ENCODE measurements around the gene DUS1L. TPM values are rescaled to one million over a fixed set of nuclear protein-coding genes. Genes with fewer than 3 reads are reported as not detected.
A peak's percentile ranks its signal among the peaks of the same experiment; 100 is the strongest.

The DUS1L gene
- total RNA-seq, 4 donors from 2014 or later, result 30.2 to 70.6 (median 46.5) TPM

DNA sequence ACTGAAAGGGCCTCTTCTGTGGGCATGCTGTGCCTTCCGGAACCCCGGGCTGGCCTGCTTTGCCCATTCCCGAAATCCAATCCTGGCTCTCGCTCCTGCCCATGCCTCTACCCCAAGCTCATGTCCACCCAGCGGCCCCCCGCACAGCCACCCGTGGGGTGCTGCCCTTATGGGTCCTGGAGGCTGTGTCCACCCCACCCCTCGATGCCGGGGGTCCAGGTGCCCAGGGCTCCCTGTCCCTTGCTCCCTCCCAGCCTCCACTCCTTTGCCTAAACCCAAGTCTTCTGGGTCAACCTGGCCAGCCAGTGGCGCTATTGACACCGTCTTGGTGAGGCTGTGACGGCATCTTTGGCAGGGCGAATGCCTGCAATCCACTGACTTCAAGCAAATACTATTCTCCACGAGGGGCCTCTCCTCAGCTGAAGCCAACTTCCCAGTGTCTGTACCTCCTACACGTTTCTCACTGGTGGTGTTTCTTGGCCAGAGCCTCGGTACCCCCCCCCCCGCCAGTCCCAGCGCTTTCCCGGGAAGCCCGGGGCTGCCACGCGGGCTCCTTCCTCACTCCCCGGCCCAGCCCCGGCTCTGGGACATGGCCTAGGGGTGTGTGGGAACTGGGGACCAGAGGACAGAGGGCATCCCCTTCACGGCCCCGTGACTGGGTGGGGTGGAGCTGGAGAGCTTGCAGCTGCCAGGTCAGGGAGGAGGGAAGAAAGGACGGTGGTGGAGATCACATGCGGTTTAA is 12.2 kb upstream of the DUS1L start:
- Histone ChIP-seq H3K4me1 (no peaks in the 10 kb centered on the region), H3K9me3 (no peaks in the 10 kb centered on the region), H3K27ac (peak overlapping the region; percentile 37 to 52), H3K27me3 (no peaks in the 10 kb centered on the region), H3K36me3 (no peaks in the 10 kb centered on the region), H3K4me3 (no peak overlapping the region)
- intact Hi-C loops (cut with DNase I; ENCODE audit: low total_unique reads), result no loop called here
- peak; percentile 75 to 76 for DNase-seq
- no peak for TF ChIP-seq POLR2A (IDR thresholded peaks at IDR 0.05)
- TF ChIP-seq, protein P1, sequence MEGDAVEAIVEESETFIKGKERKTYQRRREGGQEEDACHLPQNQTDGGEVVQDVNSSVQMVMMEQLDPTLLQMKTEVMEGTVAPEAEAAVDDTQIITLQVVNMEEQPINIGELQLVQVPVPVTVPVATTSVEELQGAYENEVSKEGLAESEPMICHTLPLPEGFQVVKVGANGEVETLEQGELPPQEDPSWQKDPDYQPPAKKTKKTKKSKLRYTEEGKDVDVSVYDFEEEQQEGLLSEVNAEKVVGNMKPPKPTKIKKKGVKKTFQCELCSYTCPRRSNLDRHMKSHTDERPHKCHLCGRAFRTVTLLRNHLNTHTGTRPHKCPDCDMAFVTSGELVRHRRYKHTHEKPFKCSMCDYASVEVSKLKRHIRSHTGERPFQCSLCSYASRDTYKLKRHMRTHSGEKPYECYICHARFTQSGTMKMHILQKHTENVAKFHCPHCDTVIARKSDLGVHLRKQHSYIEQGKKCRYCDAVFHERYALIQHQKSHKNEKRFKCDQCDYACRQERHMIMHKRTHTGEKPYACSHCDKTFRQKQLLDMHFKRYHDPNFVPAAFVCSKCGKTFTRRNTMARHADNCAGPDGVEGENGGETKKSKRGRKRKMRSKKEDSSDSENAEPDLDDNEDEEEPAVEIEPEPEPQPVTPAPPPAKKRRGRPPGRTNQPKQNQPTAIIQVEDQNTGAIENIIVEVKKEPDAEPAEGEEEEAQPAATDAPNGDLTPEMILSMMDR (IDR thresholded peaks at IDR 0.05), result peak in 1 of 4 experiments; percentile 31

DNA sequence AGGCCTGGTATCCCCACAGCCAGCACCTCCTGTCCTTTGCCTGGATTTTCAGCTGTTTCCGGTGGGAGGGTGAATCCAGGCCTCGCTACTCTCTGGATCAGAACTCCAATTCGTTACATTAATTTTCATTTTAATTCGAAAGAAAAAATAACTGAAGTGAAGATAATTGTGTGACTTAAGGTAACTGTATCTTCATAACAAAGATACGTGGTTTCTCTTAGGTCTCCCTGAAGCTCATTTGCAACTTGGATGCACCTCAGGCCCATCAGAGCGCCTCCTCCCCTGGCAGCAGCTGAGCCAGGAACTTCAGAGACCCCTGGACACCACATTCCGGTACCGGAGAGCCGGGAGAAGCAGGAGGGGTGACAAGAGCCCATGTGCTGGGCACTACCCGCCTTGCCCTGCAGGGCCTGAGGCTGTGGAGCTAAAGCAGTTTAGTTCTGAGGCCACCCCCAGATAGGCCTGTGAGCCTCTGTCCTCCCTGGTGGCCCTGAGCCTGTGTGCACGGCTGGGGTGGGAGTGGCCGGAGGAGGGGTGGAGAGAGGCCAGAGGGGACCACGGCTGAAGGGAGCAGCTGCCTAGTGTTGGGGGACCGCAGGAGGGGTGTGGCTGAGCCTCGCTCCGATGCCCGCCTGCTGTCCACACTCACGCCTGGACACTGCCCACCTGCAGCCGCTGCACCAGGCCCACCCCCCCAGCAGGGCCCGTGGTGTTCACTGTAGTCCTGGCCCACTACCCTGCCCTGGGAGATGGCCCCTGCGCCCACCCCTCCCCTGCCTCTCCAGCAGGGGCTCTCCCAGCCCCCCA is 11.4 kb upstream of the DUS1L start:
- no peaks in the 10 kb centered on the region for H3K4me1 ChIP-seq
- TF ChIP-seq, protein P1 (IDR thresholded peaks at IDR 0.05), result no peak
- no peak for TF ChIP-seq POLR2A (IDR thresholded peaks at IDR 0.05)
- H3K27me3 ChIP-seq, result no peaks in the 10 kb centered on the region
- H3K36me3 ChIP-seq, result no peaks in the 10 kb centered on the region
- H3K27ac ChIP-seq, result peak overlapping the region in 1 of 2 donors; percentile 37
- intact Hi-C loops (cut with DNase I; ENCODE audit: low total_unique reads), result no loop called here
- DNase-seq, result no peak
- no peak overlapping the region for H3K4me3 ChIP-seq
- no peaks in the 10 kb centered on the region for H3K9me3 ChIP-seq

DNA sequence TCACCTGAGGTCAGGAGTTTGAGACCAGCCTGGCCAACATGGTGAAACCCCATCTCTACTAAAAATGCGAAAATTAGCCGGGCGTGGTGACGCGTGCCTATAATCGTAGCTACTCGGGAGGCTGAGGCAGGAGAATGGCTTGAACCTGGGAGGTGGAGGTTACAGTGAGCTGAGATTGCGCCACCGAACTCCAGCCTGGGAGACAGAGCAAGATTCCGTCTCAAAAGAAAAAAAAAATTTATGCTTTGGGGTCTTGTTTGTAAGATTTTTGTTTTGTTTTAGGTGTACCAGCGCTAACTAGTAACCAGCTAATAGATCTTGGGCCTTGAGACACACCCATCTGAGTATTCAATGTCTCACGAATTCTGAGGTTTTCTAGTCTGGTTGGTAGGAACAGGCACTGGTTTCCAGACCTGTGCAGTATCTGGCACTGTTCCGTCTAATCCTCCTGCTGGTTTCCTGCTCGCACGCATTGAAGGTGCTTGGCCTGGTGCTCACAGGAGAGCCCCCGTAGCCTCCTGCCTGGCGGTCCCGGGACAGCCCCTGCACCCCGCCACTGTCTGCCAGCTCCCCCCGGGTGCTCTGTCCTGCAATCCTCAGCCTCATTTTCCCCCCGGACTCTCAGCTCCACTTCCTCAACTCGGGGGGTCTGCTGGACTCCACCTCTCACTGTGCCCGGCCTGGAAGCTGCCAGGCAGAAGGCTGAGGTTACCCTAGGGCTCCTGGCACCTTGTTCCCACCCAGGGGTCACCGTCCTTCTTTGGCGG is 10.6 kb upstream of the DUS1L start:
- DNase-seq, result no peak
- intact Hi-C loops (cut with DNase I; ENCODE audit: low total_unique reads), result no loop called here
- Histone ChIP-seq H3K9me3 (no peaks in the 10 kb centered on the region), H3K4me1 (no peaks in the 10 kb centered on the region), H3K36me3 (no peaks in the 10 kb centered on the region), H3K4me3 (no peak overlapping the region), H3K27ac (no peak overlapping the region), H3K27me3 (no peaks in the 10 kb centered on the region)
- TF ChIP-seq, protein P1 (IDR thresholded peaks at IDR 0.05), result no peak
- TF ChIP-seq POLR2A (IDR thresholded peaks at IDR 0.05), result no peak

DNA sequence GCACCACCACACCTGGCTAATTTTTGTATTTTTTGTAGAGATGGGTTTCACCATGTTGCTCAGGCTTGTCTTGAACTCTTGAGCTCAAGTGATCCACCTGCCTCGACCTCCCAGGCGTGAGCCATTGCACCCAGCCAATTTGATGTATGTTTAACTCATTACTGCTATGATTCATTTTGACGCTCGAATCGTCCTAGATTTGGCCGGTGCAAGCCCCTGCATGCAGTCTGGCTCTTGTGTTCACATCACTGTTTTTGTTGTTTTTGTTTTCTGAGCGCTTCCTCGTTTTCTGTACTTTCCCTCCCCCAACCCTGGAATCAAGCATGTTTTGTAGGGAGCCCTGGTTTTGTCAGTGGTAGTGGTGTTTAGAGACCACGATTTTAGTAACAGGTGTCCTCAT is 7.8 kb upstream of the DUS1L start:
- no peak for TF ChIP-seq POLR2A (IDR thresholded peaks at IDR 0.05)
- TF ChIP-seq, protein P1 (IDR thresholded peaks at IDR 0.05), result no peak
- no peak for DNase-seq
- H3K4me1 ChIP-seq, result no peaks in the 10 kb centered on the region
- no peak overlapping the region for H3K27ac ChIP-seq
- no peak overlapping the region for H3K4me3 ChIP-seq
- H3K27me3 ChIP-seq, result no peaks in the 10 kb centered on the region
- H3K36me3 ChIP-seq, result no peaks in the 10 kb centered on the region
- intact Hi-C loops (cut with DNase I; ENCODE audit: low total_unique reads), result no loop called here
- no peaks in the 10 kb centered on the region for H3K9me3 ChIP-seq

Data from uterus (tissue), 4 donors.